GM10248 (cell line): ENCODE measurements around the gene GJC3.

ENCODE experiments used
- CTCF ChIA-PET: fragments of 300-600 bp; sonication (Branson Sonifier 250); formaldehyde crosslinking; extraction: SDS; loops from one replicate; lab custom pipeline; 2021; ENCODE audit warnings: antibody characterized with exemption; lab: Yijun Ruan, JAX
- POLR2A ChIA-PET: fragments of 350-650 bp; sonication (Branson Sonifier 250); formaldehyde crosslinking; extraction: SDS; loops from one replicate; lab custom pipeline; 2020; ENCODE audit warnings: antibody characterized with exemption; lab: Yijun Ruan, JAX
- DNase-seq: peaks from one replicate; pipeline ENCODE4 v3.0.0; 2012; ENCODE audit errors: extremely low spot score
- TF ChIP-seq, protein P1 (sequence below): IDR thresholded peaks from 2 replicates; pipeline ENCODE4 v1.5.1; 2012; ENCODE audit warnings: mild to moderate bottlenecking, low read depth; ENCODE audit errors: extremely low read depth, missing control alignments, control extremely low read depth

GJC3 gene

DNA sequence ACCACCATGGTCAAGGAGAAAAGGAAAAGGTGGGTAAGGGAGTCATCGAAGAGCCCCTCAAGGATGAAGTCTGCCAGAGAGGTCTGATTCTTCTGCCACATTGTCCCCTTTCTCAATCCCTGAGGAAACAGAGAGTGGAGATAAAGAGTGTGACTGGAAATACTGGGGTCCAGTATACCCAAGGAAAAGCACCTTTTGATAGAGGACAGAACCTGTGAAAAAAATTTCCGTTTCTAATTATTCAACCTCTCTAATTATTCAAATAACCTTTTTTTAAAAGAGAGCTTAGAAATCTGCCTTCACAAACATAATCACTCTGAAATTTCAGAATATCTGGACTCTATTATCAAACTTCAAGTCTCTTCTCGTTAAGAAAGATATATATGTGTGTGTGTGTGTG, 52.5 kb downstream of the GJC3 start, which contains the start of gene OR2AE1:
Gene OR2AE1, minus strand, starts transcription at position 101 of the 400 bp plus-strand sequence. Its CDS starts 0 bp downstream, at position 101.
- ChIA-PET CTCF (interaction anchor here (1.4 kb wide), 1 partner anchor 19 kb away, joined by 3 read pairs; no protein-coding TSS in a partner anchor), POLR2A (interaction anchor here (0.6 kb wide), 1 partner anchor 206 kb away, joined by 8 read pairs; no protein-coding TSS in a partner anchor)
- TF ChIP-seq, protein P1, sequence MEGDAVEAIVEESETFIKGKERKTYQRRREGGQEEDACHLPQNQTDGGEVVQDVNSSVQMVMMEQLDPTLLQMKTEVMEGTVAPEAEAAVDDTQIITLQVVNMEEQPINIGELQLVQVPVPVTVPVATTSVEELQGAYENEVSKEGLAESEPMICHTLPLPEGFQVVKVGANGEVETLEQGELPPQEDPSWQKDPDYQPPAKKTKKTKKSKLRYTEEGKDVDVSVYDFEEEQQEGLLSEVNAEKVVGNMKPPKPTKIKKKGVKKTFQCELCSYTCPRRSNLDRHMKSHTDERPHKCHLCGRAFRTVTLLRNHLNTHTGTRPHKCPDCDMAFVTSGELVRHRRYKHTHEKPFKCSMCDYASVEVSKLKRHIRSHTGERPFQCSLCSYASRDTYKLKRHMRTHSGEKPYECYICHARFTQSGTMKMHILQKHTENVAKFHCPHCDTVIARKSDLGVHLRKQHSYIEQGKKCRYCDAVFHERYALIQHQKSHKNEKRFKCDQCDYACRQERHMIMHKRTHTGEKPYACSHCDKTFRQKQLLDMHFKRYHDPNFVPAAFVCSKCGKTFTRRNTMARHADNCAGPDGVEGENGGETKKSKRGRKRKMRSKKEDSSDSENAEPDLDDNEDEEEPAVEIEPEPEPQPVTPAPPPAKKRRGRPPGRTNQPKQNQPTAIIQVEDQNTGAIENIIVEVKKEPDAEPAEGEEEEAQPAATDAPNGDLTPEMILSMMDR: no peak
- no peak for DNase-seq

GRCh38 chr7:99876491-99876890, 52.9 kb downstream of the GJC3 start:
- DNase-seq: no peak
- ChIA-PET POLR2A (no interaction called here), CTCF (interaction anchor here (1.4 kb wide), 1 partner anchor 19 kb away, joined by 3 read pairs; no protein-coding TSS in a partner anchor)
- TF ChIP-seq, protein P1: no peak
